IMR-90 (cell line): Measurements from ENCODE around the gene SKA2. TPM values are rescaled to one million over a fixed set of nuclear protein-coding genes. Genes with fewer than 3 reads are reported as not detected.

Source experiments
- ATAC-seq: fragments of 200-7000 bp; cut with Tn5 transposase; 2 replicates; pipeline ENCODE4 v1.9.1; 2020; ENCODE audit warnings: low read depth, mild to moderate bottlenecking, moderate library complexity
- BruUV-seq: library from RNA; stranded (reverse); fragments of 400-500 nt; replicated peaks from 2 replicates; lab custom pipeline; 2021; lab: Mats Ljungman, UMichigan
- CTCF ChIA-PET: fragments of 300-600 bp; formaldehyde crosslinking; extraction: SDS; loops from one replicate; lab custom pipeline; 2021; ENCODE audit warnings: antibody characterized with exemption; lab: Yijun Ruan, JAX
- POLR2A ChIA-PET: fragments of 300-600 bp; sonication (Branson Sonifier 250); formaldehyde crosslinking; loops from one replicate; lab custom pipeline; 2022; ENCODE audit warnings: antibody characterized with exemption; ENCODE audit not compliant: unreplicated experiment; lab: Charles Lee
- DNase-seq: peaks from one replicate; pipeline ENCODE4 v3.0.0; 2013
- H2AFZ ChIP-seq: replicated peaks from 2 replicates; pipeline ENCODE3; 2013; ENCODE audit warnings: low read length, mild to moderate bottlenecking; ENCODE audit not compliant: poor library complexity
- H2AK5ac ChIP-seq: 2 replicates; pipeline ENCODE4 v1.6.1; 2013; ENCODE audit warnings: low read depth, low read length, inconsistent platforms
- H2AK9ac ChIP-seq: replicated peaks from 2 replicates; pipeline ENCODE3; 2013; ENCODE audit warnings: mild to moderate bottlenecking, low read depth, low read length, moderate library complexity; ENCODE audit not compliant: poor library complexity
- H2BK120ac ChIP-seq: 2 replicates; pipeline ENCODE4 v1.6.1; 2013; ENCODE audit warnings: low read depth, low read length, inconsistent platforms
- H2BK15ac ChIP-seq: 3 replicates; pipeline ENCODE4 v1.6.1; 2013; ENCODE audit warnings: low read depth, low read length, inconsistent platforms
- H2BK20ac ChIP-seq: 2 replicates; pipeline ENCODE4 v1.6.1; 2013; ENCODE audit warnings: low read depth, mild to moderate bottlenecking, inconsistent platforms, low read length, moderate library complexity
- H2BK5ac ChIP-seq: 2 replicates; pipeline ENCODE4 v1.6.1; 2013; ENCODE audit warnings: mild to moderate bottlenecking, low read depth, low read length, inconsistent platforms; ENCODE audit not compliant: poor library complexity, severe bottlenecking
- H3K14ac ChIP-seq: replicated peaks from 2 replicates; pipeline ENCODE4 v1.6.1; 2013; ENCODE audit warnings: low read depth, low read length, inconsistent platforms
- H3K18ac ChIP-seq: 2 replicates; pipeline ENCODE4 v1.6.1; 2013; ENCODE audit warnings: low read depth, low read length, control low read depth
- H3K23ac ChIP-seq: 2 replicates; pipeline ENCODE4 v1.6.1; 2013; ENCODE audit warnings: low read depth, low read length, inconsistent platforms
- H3K27ac ChIP-seq: 2 replicates; pipeline ENCODE4 v1.5.1; 2013; ENCODE audit warnings: mild to moderate bottlenecking, control low read depth, low read length; ENCODE audit not compliant: insufficient read depth
- H3K27me3 ChIP-seq: 2 replicates; pipeline ENCODE4 v1.6.1; 2013; ENCODE audit warnings: low read length; ENCODE audit not compliant: control insufficient read depth, insufficient read depth
- H3K36me3 ChIP-seq: 2 replicates; pipeline ENCODE4 v1.6.1; 2013; ENCODE audit warnings: low read length, mixed read lengths; ENCODE audit not compliant: control insufficient read depth, insufficient read depth
- H3K4ac ChIP-seq: 2 replicates; pipeline ENCODE4 v1.6.1; 2013; ENCODE audit warnings: low read depth, low read length, inconsistent platforms
- H3K4me1 ChIP-seq: 2 replicates; pipeline ENCODE4 v1.6.1; 2013; ENCODE audit warnings: low read length, mixed read lengths; ENCODE audit not compliant: control insufficient read depth, insufficient read depth
- H3K4me2 ChIP-seq: 2 replicates; pipeline ENCODE4 v1.6.1; 2013; ENCODE audit warnings: low read depth, mild to moderate bottlenecking, control low read depth, low read length, moderate library complexity
- H3K4me3 ChIP-seq: 2 replicates; pipeline ENCODE4 v1.5.1; 2013; ENCODE audit warnings: low read depth, mild to moderate bottlenecking, control low read depth, low read length, moderate library complexity; ENCODE audit not compliant: insufficient read depth
- H3K56ac ChIP-seq: 2 replicates; pipeline ENCODE4 v1.6.1; 2013; ENCODE audit warnings: low read length, inconsistent platforms; ENCODE audit not compliant: insufficient read depth; ENCODE audit errors: extremely low read depth
- H3K79me1 ChIP-seq, 2 experiments: 2 replicates each; pipeline ENCODE4 v1.6.1; 2013; ENCODE audit warnings: low read length in 2 of 2, inconsistent platforms in 1 of 2, low read depth in 1 of 2
- H3K9ac ChIP-seq: 2 replicates; pipeline ENCODE4 v1.6.1; 2013; ENCODE audit warnings: low read depth, low read length, control low read depth
- H3K9me1 ChIP-seq: 2 replicates; pipeline ENCODE4 v1.6.1; 2013; ENCODE audit warnings: low read length, inconsistent platforms; ENCODE audit not compliant: insufficient read depth
- H3K9me3 ChIP-seq: 2 replicates; pipeline ENCODE4 v1.6.1; 2013; ENCODE audit warnings: low read length; ENCODE audit not compliant: control insufficient read depth, insufficient read depth
- H4K20me1 ChIP-seq: 2 replicates; pipeline ENCODE4 v1.6.1; 2013; ENCODE audit warnings: low read length, inconsistent platforms; ENCODE audit not compliant: insufficient read depth
- H4K5ac ChIP-seq: 2 replicates; pipeline ENCODE4 v1.6.1; 2013; ENCODE audit warnings: mild to moderate bottlenecking, low read depth, low read length, control low read depth
- H4K8ac ChIP-seq, 2 experiments: 2 replicates each; pipeline ENCODE4 v1.6.1; 2013; ENCODE audit warnings: low read depth in 2 of 2, low read length in 2 of 2, control low read depth in 1 of 2, inconsistent platforms in 1 of 2
- H4K91ac ChIP-seq: 2 replicates; pipeline ENCODE4 v1.6.1; 2013; ENCODE audit warnings: low read depth, low read length, inconsistent platforms; ENCODE audit not compliant: insufficient read depth
- CEBPB ChIP-seq: IDR thresholded peaks from 2 replicates; pipeline ENCODE4 v1.6.1; 2012; ENCODE audit warnings: low read depth, low read length, improper control_type of control experiment
- CHD1 ChIP-seq: IDR thresholded peaks from 2 replicates; pipeline ENCODE4 v1.6.1; 2012; ENCODE audit warnings: low read depth, low read length, improper control_type of control experiment
- ELK1 ChIP-seq: fragments of 150-350 bp; IDR thresholded peaks from 2 replicates; pipeline ENCODE4 v1.6.1; 2016; ENCODE audit warnings: low read depth, mild to moderate bottlenecking, low read length, moderate library complexity, borderline replicate concordance
- FOS ChIP-seq: fragments of 150-350 bp; IDR thresholded peaks from 2 replicates; pipeline ENCODE4 v1.6.1; 2016; ENCODE audit warnings: low read depth, low read length
- MAFK ChIP-seq: IDR thresholded peaks from 2 replicates; pipeline ENCODE4 v1.6.1; 2012; ENCODE audit warnings: low read depth, low read length, improper control_type of control experiment
- MXI1 ChIP-seq: IDR thresholded peaks from 2 replicates; pipeline ENCODE4 v1.6.1; 2012; ENCODE audit warnings: low read depth, mild to moderate bottlenecking, low read length, moderate library complexity, borderline replicate concordance
- POLR2A ChIP-seq: IDR thresholded peaks from 2 replicates; pipeline ENCODE4 v1.6.1; 2012; ENCODE audit warnings: mild to moderate bottlenecking, low read depth, low read length
- RCOR1 ChIP-seq: IDR thresholded peaks from 2 replicates; pipeline ENCODE4 v1.6.1; 2012; ENCODE audit warnings: mild to moderate bottlenecking, low read length, improper control_type of control experiment; ENCODE audit not compliant: insufficient replicate concordance
- RFX5 ChIP-seq: IDR thresholded peaks from 2 replicates; pipeline ENCODE4 v1.8.0; 2012; ENCODE audit warnings: low read depth, mild to moderate bottlenecking, low read length, moderate library complexity
- SMC3 ChIP-seq: fragments of 150-350 bp; IDR thresholded peaks from 2 replicates; pipeline ENCODE4 v1.6.1; 2016; ENCODE audit warnings: low read depth, mild to moderate bottlenecking, antibody characterized with exemption, low read length, moderate library complexity
- USF2 ChIP-seq: fragments of 150-350 bp; IDR thresholded peaks from 2 replicates; pipeline ENCODE4 v1.6.1; 2017; ENCODE audit warnings: mild to moderate bottlenecking, antibody characterized with exemption, low read length, low read depth
- WGBS, 2 experiments: methylation state at CpG; one replicate each; pipeline versions ENCODE4 v1.1.5 to v1.1.7; 2013; ENCODE audit warnings: missing lambda C conversion rate in 2 of 2; ENCODE audit not compliant: insufficient read length in 1 of 2; ENCODE audit errors: extremely low coverage in 2 of 2; 5-methylcytosine and 5-hydroxymethylcytosine counted together
- dilution Hi-C: fragments of 300-500 bp; cut with HindIII; formaldehyde crosslinking; loops from one replicate; pipeline ENCODE4 v1.14.3; 2018; ENCODE audit warnings: low sequenced_read_pairs; ENCODE audit not compliant: unreplicated experiment
- in situ Hi-C: fragments of 300-500 bp; cut with MboI; formaldehyde crosslinking; loops from 3 replicates; pipeline ENCODE4 v1.14.3; 2019; ENCODE audit warnings: low sequenced_read_pairs, inconsistent platforms, mixed read lengths
- intact Hi-C: fragments of 100-400 bp; cut with micrococcal nuclease; formaldehyde crosslinking; loops from 2 replicates; pipeline ENCODE4 v1.10.0; 2022
- polyA plus RNA-seq, 3 experiments: library from polyadenylated mRNA; depleted of rRNA; stranded (reverse); fragments of >200 nt; gene quantifications; 2 replicates each; pipeline ENCODE4 v1.2.3, GENCODE V29; 2012; ENCODE audit warnings: low replicate concordance in 1 of 3
- total RNA-seq: library from RNA; depleted of rRNA; stranded (reverse); fragments of >200 nt; gene quantifications from 2 replicates; pipeline ENCODE4 v1.2.3, GENCODE V29; 2012
- TF ChIP-seq, protein P1 (sequence below): conservative IDR thresholded peaks from 2 replicates; pipeline ENCODE4 v1.5.1; 2012; ENCODE audit warnings: mild to moderate bottlenecking, low read depth, low read length, improper control_type of control experiment

Gene SKA2
- total and polyA plus RNA-seq, 2 of the 4 experiments (the other 2 are of a cell fraction) = 30.4 to 38.7 TPM

DNA sequence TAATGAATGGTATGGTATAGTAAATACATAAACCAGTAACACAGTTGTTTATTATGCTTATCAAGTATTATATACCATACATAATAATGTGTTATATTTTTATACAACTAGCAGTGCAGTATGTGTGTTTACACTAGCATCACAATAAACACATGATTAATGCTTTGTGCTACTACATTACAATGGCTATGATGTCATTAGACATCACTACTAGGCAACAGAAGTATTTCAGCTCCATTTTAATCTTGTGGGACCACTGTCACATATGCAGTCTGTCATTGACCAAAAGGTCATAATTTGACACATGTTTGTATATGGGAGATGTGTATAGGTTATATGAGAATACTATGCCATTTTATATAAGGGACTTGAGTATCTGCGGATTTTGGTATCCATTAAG, 81.0 kb downstream of the SKA2 start:
- H2AK5ac ChIP-seq = no peak overlapping the region
- in situ Hi-C loops = no loop called here
- no peaks in the 10 kb centered on the region; a peak in 1 of 4 replicates for H3K79me1 ChIP-seq
- no peak overlapping the region for H3K27ac ChIP-seq
- intact Hi-C loops = no loop called here
- H2BK120ac ChIP-seq = no peak overlapping the region
- no peak overlapping the region for H2AFZ ChIP-seq
- peaks cover 12% of the 10 kb centered on the region; the same call in 1 of the 2 replicates for H3K36me3 ChIP-seq
- DNase-seq (no peak), ATAC-seq (no peak)
- H3K4me1 ChIP-seq = no peaks in the 10 kb centered on the region
- no peak overlapping the region for H4K5ac ChIP-seq
- no CpG with 5 or more reads among the region's 1 CpG for WGBS, 2 experiments
- H3K9me3 ChIP-seq = no peaks in the 10 kb centered on the region
- no peak overlapping the region for H3K56ac ChIP-seq
- dilution Hi-C loops = no loop called here
- no peak overlapping the region for H3K4me3 ChIP-seq
- H2BK15ac ChIP-seq = no peak overlapping the region
- no peak overlapping the region for H3K4ac ChIP-seq
- 0 out of 2 replicates have a peak overlapping the region, but pooled peaks have one; percentile 26 for H3K14ac ChIP-seq
- no peaks in the 10 kb centered on the region for H4K20me1 ChIP-seq
- POLR2A ChIA-PET = no interaction called here
- CTCF ChIA-PET = no interaction called here
- H3K27me3 ChIP-seq = no peaks in the 10 kb centered on the region
- H2BK5ac ChIP-seq = no peak overlapping the region
- no peak overlapping the region for H3K9ac ChIP-seq
- H2AK9ac ChIP-seq = no peak overlapping the region
- H2BK20ac ChIP-seq = no peak overlapping the region
- no peak overlapping the region for H3K23ac ChIP-seq
- no TSS peak for BruUV-seq
- H3K9me1 ChIP-seq = peaks cover 3% of the 10 kb centered on the region; the same call in 1 of the 2 replicates
- TF ChIP-seq CEBPB (no peak), USF2 (no peak), FOS (no peak), RCOR1 (no peak), MXI1 (no peak), SMC3 (no peak), MAFK (no peak), RFX5 (no peak), POLR2A (no peak), CHD1 (no peak), ELK1 (no peak)
- TF ChIP-seq, protein P1, sequence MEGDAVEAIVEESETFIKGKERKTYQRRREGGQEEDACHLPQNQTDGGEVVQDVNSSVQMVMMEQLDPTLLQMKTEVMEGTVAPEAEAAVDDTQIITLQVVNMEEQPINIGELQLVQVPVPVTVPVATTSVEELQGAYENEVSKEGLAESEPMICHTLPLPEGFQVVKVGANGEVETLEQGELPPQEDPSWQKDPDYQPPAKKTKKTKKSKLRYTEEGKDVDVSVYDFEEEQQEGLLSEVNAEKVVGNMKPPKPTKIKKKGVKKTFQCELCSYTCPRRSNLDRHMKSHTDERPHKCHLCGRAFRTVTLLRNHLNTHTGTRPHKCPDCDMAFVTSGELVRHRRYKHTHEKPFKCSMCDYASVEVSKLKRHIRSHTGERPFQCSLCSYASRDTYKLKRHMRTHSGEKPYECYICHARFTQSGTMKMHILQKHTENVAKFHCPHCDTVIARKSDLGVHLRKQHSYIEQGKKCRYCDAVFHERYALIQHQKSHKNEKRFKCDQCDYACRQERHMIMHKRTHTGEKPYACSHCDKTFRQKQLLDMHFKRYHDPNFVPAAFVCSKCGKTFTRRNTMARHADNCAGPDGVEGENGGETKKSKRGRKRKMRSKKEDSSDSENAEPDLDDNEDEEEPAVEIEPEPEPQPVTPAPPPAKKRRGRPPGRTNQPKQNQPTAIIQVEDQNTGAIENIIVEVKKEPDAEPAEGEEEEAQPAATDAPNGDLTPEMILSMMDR = no peak
- H4K91ac ChIP-seq = no peak overlapping the region
- H3K18ac ChIP-seq = no peak overlapping the region
- H4K8ac ChIP-seq = no peak overlapping the region
- no peak overlapping the region for H3K4me2 ChIP-seq
